C4-2B (cell line): ENCODE data around the gene HDAC4.

Source experiments
- ZFX ChIP-seq: fragments of 450-650 bp; IDR thresholded peaks from 2 replicates; pipeline ENCODE4 v1.6.1; 2017
- TF ChIP-seq, protein P1 (sequence below): fragments of 450-650 bp; conservative IDR thresholded peaks from 2 replicates; pipeline ENCODE4 v1.5.1; 2017; ENCODE audit warnings: mild to moderate bottlenecking

DNA sequence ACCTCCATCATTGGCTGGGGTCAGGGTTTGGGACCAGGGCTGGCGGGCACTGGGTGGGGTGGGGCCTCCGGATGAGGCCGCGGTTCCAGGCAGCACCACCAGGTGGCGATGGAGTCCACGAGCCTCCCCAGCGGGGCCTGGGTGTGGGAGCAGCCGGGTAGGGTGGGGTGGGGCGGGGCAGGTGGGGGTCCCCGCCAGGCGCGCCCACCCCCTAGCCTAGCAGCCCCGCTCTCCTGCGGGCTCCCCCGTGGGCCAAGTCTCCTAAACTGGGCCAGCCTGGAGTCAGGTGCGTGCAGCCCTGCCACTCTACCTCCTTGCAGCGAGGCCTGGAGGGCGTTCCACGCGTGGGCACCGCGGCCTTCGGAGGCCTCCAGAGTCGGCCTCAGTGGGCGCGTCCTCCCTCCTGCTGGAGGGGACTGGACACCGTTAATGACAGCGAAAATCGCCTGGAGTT is 365.4 kb downstream of the HDAC4 start:
- TF ChIP-seq, protein P1, sequence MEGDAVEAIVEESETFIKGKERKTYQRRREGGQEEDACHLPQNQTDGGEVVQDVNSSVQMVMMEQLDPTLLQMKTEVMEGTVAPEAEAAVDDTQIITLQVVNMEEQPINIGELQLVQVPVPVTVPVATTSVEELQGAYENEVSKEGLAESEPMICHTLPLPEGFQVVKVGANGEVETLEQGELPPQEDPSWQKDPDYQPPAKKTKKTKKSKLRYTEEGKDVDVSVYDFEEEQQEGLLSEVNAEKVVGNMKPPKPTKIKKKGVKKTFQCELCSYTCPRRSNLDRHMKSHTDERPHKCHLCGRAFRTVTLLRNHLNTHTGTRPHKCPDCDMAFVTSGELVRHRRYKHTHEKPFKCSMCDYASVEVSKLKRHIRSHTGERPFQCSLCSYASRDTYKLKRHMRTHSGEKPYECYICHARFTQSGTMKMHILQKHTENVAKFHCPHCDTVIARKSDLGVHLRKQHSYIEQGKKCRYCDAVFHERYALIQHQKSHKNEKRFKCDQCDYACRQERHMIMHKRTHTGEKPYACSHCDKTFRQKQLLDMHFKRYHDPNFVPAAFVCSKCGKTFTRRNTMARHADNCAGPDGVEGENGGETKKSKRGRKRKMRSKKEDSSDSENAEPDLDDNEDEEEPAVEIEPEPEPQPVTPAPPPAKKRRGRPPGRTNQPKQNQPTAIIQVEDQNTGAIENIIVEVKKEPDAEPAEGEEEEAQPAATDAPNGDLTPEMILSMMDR, result peak; percentile 88
- TF ChIP-seq ZFX, result no peak
